ENCODE results near the gene STRN.
"Not testable (repeated sequence)": the region's sequence is repeated elsewhere in the genome, so short reads cannot be mapped to it uniquely, and the experiment has no call there.

Gene STRN, protein sequence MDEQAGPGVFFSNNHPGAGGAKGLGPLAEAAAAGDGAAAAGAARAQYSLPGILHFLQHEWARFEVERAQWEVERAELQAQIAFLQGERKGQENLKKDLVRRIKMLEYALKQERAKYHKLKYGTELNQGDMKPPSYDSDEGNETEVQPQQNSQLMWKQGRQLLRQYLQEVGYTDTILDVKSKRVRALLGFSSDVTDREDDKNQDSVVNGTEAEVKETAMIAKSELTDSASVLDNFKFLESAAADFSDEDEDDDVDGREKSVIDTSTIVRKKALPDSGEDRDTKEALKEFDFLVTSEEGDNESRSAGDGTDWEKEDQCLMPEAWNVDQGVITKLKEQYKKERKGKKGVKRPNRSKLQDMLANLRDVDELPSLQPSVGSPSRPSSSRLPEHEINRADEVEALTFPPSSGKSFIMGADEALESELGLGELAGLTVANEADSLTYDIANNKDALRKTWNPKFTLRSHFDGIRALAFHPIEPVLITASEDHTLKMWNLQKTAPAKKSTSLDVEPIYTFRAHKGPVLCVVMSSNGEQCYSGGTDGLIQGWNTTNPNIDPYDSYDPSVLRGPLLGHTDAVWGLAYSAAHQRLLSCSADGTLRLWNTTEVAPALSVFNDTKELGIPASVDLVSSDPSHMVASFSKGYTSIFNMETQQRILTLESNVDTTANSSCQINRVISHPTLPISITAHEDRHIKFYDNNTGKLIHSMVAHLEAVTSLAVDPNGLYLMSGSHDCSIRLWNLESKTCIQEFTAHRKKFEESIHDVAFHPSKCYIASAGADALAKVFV

DNA sequence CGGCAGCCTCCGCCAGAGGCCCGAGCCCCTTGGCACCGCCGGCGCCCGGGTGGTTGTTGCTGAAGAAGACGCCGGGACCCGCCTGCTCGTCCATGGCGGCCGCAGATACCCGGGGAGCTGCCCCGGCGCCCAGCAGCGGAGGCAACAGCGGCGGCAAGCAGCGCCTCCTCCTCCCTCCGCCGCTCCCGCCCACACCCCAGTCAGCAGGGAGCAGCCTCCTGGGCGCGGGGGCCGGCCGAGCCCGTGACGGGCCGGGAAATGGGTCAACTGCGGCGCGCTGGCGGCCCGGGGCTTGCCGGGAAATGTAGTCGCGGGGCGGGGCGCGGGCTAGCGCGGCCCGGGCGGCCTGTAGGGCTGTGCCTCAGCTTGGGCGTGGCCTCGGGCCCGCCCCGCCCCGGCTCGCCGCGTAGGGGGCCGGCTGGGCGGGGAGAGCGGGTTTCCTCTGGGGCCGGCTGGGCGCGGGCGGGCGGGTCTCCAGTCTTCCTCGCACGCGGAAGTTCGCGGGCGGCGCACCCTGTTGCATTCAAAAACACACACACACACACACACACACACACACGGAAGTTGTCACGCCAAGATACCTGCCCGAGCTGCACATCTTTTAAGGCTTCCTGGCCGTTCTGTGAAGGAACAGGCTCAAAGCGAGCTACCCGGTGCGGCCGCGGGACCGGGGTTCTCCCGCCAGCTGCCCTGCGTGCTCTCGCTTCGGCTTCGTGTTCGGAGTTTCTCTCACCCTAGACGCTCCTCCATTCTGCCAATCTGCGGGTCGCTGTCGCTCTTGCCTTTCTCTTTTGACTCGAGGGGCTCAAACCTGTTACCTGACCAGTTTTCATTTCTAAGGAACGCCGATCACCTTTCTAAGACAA lies at the start of gene STRN:
TSS of gene STRN (minus strand) at position 167 of the 866 bp plus-strand sequence. CDS start at position 94, 73 bp downstream.
- Mint-ChIP-seq H3K36me3 (no peaks in the 10 kb centered on the region), H3K27me3 (no peaks in the 10 kb centered on the region), H3K27ac (peak within 1 kb of the TSS; percentile 98), H3K4me3 (peak within 1 kb of the TSS; percentile 93), H3K9me3 (no peaks in the 10 kb centered on the region), H3K4me1 (peaks cover 49% of the 10 kb centered on the region)

DNA sequence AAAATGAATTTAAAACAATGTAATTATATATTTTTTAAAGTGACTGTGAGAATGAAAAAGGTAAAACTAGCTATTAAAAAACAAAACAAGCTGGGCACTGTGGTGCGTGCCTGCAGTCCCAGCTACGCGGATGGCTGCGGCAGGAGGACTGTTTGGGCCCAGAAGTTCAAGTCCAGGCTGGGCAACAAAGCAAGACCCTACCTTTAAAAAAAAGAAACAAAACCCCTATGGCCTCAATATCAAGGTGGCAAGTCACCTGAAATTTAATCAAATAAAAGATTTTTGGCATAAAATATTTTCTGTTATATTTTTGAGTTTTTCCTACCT lies 46.9 kb upstream of the STRN start:
- H3K4me3 Mint-ChIP-seq = no peak overlapping the region
- no peaks in the 10 kb centered on the region for H3K9me3 Mint-ChIP-seq
- H3K36me3 Mint-ChIP-seq = peaks cover 17% of the 10 kb centered on the region
- peaks cover 21% of the 10 kb centered on the region for H3K4me1 Mint-ChIP-seq
- no peak overlapping the region for H3K27ac Mint-ChIP-seq
- no peaks in the 10 kb centered on the region for H3K27me3 Mint-ChIP-seq

DNA sequence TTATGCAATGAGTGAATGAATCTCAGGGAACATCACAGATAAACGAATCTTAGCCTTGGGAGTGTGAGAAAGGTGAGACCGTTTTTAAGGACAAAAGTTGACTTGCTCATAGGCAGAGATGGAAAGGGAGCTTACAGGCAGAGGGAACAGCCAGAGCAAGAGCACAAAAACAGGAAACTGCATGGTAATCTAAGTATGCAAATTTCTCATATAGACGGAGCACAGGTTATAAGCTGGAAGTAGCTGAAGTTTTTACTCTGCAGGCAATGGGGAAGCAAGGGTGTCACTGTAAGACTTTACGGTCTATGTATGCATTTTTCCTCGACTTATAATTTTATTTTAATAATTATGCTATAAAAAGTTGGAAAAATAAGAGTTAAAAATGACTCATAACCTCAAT lies 44.8 kb upstream of the STRN start:
- Mint-ChIP-seq H3K27me3 (no peaks in the 10 kb centered on the region), H3K36me3 (peaks cover 18% of the 10 kb centered on the region), H3K4me3 (no peak overlapping the region), H3K27ac (peak overlapping the region; percentile 90), H3K4me1 (peaks cover 21% of the 10 kb centered on the region), H3K9me3 (no peaks in the 10 kb centered on the region)

DNA sequence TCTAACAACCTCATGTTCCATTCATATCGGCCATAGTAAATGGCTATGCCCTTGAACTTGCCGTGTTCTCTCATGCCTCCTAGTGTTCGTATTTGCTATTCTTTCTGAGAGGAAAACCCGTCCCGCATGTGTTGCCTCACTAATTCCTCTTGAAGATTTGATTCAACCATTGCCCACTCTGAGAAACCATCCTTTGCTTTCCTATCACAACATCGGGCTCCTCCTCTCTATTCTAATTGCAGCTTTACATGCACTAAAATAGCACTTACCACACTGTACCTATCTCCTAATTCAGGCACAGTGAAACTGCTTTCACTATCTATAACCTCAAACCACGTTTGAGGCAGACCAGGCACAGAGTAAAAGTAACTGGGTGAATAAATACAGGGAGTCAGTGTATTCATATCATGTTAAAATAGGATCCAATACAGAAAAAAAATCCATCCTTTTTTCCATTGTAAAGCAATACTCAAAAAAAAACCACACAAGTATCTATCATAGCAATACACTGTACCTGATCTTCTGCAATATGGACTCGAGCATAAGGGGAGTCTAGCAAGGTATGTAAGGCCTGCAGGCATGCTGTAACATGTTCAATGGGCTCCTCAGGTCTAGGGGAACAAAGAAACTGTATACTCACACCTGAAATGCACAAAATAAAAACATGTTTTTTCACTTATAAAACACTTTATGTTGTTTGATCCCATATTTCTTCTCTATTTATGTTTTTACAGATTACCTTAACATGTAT lies 39.0 kb upstream of the STRN start:
- Mint-ChIP-seq H3K4me1 (peaks cover 18% of the 10 kb centered on the region), H3K9me3 (no peaks in the 10 kb centered on the region), H3K27me3 (no peaks in the 10 kb centered on the region), H3K27ac (peak overlapping the region; percentile 90), H3K4me3 (peak overlapping the region; percentile 53), H3K36me3 (peaks cover 20% of the 10 kb centered on the region)

DNA sequence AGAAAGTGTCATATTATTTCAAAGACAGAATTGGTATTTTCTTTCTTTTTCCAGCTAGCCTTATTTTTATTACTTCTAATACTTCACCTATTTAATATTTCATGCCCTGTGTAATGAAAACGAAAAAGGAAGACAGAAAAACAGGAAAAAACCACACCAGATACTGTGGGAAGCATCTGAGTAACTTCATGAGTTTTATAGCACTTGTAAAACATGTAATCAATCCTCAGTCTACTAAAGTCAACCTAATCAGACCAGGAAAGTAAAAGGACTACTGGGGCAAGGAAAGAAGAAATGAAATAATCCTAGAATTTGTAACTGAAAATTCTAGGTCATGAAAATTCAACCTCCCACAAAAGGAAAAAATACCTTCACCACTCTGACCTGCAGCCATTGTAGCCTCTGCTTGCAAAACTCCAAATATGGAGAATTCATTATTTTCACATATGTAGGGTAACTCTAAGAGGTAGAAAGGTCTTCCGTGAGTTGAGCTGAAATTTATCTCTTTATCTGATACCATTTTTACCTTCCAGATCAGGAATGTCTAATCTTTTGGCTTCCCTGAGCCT lies 34.7 kb upstream of the STRN start:
- Mint-ChIP-seq H3K36me3 (peaks cover 18% of the 10 kb centered on the region), H3K4me1 (peaks cover 12% of the 10 kb centered on the region), H3K4me3 (no peak overlapping the region), H3K27me3 (no peaks in the 10 kb centered on the region), H3K9me3 (no peaks in the 10 kb centered on the region), H3K27ac (no peak overlapping the region)

DNA sequence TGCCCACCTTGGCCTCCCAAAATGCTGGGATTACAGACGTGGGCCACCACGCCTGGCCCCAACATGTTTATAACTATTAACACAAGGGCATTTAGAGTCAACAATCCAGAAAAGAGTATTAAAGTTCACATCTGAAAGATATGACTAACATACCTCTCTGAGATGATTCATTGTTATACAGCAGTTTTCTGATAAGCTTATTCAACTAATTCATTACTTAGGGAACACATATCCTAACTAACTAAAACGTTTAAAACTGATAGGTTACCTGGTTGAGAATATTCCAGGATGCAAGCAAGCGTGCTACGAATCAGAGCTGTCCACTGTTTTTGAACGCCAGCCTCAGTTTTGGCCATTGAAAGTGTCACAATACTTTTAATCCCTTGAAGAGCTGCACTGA lies 34.0 kb upstream of the STRN start:
- H3K9me3 Mint-ChIP-seq = no peaks in the 10 kb centered on the region
- no peak overlapping the region for H3K4me3 Mint-ChIP-seq
- no peak overlapping the region for H3K27ac Mint-ChIP-seq
- peaks cover 18% of the 10 kb centered on the region for H3K36me3 Mint-ChIP-seq
- H3K4me1 Mint-ChIP-seq = peaks cover 7% of the 10 kb centered on the region
- H3K27me3 Mint-ChIP-seq = no peaks in the 10 kb centered on the region

DNA sequence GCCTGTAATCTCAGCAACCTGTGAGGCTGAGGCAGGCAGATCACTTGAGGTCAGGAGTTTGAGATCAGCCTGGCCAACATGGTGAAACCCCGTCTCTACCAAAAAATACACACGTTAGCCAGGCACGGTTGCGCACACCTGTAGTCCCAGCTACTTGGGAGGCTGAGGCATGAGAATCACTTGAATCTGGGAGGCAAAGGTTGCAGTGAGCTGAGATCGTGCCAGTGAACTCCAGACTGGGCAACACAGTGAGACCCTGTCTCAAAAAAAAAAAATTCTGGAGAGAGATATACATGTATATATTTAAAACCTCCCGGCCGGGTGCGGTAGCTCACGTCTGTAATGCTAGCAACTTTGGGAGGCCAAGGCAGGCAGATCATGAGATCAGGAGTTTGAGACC lies 33.1 kb upstream of the STRN start:
- H3K27ac Mint-ChIP-seq, H3K36me3 Mint-ChIP-seq, H3K9me3 Mint-ChIP-seq, H3K4me3 Mint-ChIP-seq, H3K4me1 Mint-ChIP-seq, H3K27me3 Mint-ChIP-seq: not testable (repeated sequence)

DNA sequence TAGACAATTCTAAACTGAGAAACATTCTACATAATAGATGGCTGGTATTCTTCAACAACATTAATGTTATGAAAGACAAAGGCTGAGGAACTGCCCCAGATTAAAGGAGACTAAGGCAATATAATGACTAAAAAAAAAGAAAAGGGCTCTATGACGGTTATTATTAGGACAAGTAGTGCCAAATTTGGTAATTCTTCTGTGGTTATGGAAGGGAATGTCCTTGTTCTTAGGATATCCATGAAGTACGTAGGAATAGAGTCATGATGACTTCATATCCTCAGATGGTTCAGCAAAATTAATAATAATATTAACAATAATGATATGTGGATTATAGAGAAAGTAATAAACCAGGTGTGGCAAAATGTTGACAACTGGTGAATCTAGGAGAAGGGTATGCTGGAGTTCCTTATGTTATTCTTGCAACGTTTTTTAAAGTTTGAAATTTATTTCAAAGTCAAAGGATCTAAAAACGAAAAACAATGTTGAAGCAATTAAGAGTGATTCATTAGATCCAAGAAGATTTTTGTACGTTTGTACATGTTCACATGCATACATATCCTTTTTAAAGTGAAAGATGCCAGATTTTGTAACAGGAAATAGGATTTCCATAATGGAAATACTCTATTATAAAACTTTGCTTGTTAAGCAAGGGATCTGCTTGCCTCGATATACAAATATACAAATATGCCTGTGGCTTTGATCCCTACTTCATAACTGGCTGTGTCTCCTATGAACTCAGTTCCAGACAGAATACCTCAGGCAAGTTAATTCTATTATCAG lies 27.7 kb upstream of the STRN start:
- no peaks in the 10 kb centered on the region for H3K27me3 Mint-ChIP-seq
- H3K4me3 Mint-ChIP-seq = no peak overlapping the region
- no peak overlapping the region for H3K27ac Mint-ChIP-seq
- no peaks in the 10 kb centered on the region for H3K9me3 Mint-ChIP-seq
- H3K4me1 Mint-ChIP-seq = no peaks in the 10 kb centered on the region
- H3K36me3 Mint-ChIP-seq = peaks cover 10% of the 10 kb centered on the region

DNA sequence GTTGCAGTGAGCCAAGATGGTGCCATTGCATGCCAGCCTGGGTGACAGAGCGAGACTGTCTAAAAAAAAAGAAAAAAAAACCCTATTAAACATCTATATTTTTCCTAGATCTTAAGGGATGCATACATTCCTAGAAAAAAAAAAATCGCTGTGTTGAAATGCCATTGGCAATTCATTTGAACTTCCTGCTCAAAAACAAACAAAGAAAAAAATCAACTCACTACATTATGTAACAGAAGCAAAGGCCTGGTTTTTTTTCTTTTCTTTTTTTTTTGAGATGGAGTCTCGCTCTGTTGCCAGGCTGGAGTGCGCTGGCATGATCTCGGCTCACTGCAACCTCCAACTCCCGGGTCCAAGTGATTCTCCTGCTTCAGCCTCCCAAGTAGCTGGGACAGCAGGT lies 21.7 kb upstream of the STRN start:
- Mint-ChIP-seq H3K36me3 (peaks cover 8% of the 10 kb centered on the region), H3K4me1 (no peaks in the 10 kb centered on the region), H3K27me3 (no peaks in the 10 kb centered on the region), H3K4me3 (no peak overlapping the region), H3K27ac (no peak overlapping the region), H3K9me3 (no peaks in the 10 kb centered on the region)

DNA sequence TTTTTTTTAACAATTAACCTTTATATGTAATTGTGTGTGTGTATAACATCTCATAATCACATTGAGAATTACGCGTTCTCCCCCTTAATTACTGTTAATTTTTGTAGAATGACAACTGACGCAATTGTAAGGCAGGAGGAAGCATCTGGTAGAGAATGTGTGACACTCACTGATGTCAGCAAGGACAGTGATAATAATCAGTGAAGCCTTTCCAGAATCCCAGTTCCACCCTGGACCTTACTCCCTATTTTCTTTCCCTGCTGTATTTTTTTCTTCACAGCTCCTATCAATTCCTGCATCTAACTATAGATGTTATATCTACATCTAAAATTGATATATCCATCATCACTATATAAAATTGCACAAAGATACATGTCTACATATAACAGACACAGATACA lies 16.1 kb upstream of the STRN start:
- no peaks in the 10 kb centered on the region for H3K27me3 Mint-ChIP-seq
- no peak overlapping the region for H3K4me3 Mint-ChIP-seq
- no peak overlapping the region for H3K27ac Mint-ChIP-seq
- H3K9me3 Mint-ChIP-seq = no peaks in the 10 kb centered on the region
- H3K36me3 Mint-ChIP-seq = peaks cover 8% of the 10 kb centered on the region
- no peaks in the 10 kb centered on the region for H3K4me1 Mint-ChIP-seq

DNA sequence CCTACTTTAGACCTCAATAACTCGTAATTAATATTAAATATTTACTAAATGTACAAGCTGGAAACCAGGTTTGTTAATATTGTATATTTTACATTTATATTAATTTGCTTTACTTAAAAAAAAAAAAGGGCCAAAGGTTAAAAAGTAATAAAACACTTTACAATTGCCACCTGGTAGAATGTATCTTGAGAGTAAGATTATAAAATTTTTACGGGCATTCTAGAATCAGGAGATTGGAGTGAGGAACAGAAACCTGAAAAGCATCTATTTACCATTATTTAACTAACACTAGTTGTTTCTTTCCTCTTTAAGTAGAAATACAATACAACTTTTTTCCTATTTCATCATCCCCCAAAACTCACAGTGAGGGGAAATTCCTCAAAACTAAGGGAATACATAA lies 15.6 kb upstream of the STRN start:
- Mint-ChIP-seq H3K36me3 (peaks cover 8% of the 10 kb centered on the region), H3K27ac (no peak overlapping the region), H3K9me3 (no peaks in the 10 kb centered on the region), H3K4me3 (no peak overlapping the region), H3K4me1 (no peaks in the 10 kb centered on the region), H3K27me3 (no peaks in the 10 kb centered on the region)

DNA sequence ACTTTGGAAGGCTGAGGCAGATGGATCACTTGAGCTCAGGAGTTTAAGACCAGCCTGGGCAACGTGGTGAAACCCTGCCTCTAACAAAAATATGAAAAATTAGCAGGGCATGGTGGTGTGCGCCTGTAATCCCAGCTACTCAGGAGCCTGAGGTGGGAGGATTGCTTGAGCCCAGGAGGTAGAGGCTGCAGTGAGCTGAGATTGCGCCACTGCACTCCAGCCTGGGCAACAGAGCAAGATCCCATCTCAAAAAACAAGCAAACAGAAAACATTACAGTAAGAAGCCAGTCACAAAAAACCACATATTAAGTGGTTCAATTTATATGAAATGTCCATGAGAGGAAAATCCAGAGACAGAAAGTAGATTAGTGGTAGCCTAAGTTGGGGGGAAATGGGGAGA lies 12.7 kb upstream of the STRN start:
- H3K9me3 Mint-ChIP-seq, H3K4me3 Mint-ChIP-seq, H3K4me1 Mint-ChIP-seq, H3K27ac Mint-ChIP-seq, H3K36me3 Mint-ChIP-seq, H3K27me3 Mint-ChIP-seq: not testable (repeated sequence)

DNA sequence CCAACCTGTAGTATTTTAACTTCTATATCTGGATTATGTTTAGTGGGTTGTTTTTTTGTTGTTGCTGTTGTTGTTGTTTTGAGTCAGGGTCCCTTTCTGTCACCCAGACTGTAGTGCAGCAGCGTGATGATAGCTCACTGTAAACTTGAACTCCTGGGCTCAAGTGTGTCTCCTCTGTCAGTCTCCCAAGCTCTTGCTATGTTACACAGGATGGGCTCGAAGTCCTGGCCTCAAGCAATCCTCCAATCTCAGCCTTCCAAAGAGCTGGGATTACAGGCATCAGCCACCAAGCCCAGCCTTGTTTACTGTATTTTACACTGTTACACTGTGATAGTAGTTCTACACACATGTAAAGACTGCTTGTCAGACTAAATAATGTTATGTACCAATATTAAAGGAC lies 9.7 kb upstream of the STRN start:
- H3K9me3 Mint-ChIP-seq = no peaks in the 10 kb centered on the region
- H3K27me3 Mint-ChIP-seq = no peaks in the 10 kb centered on the region
- no peak overlapping the region for H3K4me3 Mint-ChIP-seq
- no peaks in the 10 kb centered on the region for H3K4me1 Mint-ChIP-seq
- H3K36me3 Mint-ChIP-seq = peaks cover 5% of the 10 kb centered on the region
- no peak overlapping the region for H3K27ac Mint-ChIP-seq

DNA sequence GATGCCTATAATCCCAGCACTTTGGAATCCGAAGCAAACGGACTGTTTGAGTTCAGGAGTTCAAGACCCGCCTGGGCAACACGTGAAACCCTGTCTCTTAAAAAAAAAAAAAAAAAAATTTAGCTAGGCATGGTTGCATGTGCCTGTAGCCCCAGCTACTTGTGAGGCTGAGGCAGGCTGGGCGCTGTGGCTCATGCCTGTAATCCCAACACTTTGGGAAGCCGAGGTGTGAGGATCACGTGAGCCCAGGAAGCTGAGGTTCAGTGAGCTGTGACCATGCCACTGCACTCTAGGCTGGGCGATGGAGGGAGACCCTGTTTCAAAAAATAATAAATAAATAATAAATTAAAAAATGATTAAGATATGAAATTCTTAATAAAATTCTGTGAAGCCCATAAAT lies 9.0 kb upstream of the STRN start:
- peaks cover 5% of the 10 kb centered on the region for H3K36me3 Mint-ChIP-seq
- no peaks in the 10 kb centered on the region for H3K9me3 Mint-ChIP-seq
- no peak overlapping the region for H3K4me3 Mint-ChIP-seq
- H3K4me1 Mint-ChIP-seq = no peaks in the 10 kb centered on the region
- no peaks in the 10 kb centered on the region for H3K27me3 Mint-ChIP-seq
- no peak overlapping the region for H3K27ac Mint-ChIP-seq

Data from activated naive CD4-positive, alpha-beta T cell treated with anti-CD3 and anti-CD28 coated beads, Interleukin-2, amount 50 U/mL, for 24 hours (primary cell).